Endothelial cell of umbilical vein (primary cell): ENCODE measurements around the gene TM2D1. TPM values are rescaled to one million over a fixed set of nuclear protein-coding genes. Genes with fewer than 3 reads are reported as not detected.
"Not testable (repeated sequence)": the region's sequence is repeated elsewhere in the genome, so short reads cannot be mapped to it uniquely, and the experiment has no call there.

Experiments
- BruUV-seq: library from RNA; stranded (reverse); fragments of 400-500 nt; replicated peaks from 2 replicates; lab custom pipeline; 2021; lab: Mats Ljungman, UMichigan
- CTCF ChIA-PET: fragments of 300-600, 350-600 bp; sonication (Branson Sonifier 250); formaldehyde crosslinking; loops from one replicate; lab custom pipeline; 2021; ENCODE audit warnings: antibody characterized with exemption, inconsistent platforms; lab: Charles Lee
- POLR2A ChIA-PET: fragments of 300-600, 350-600 bp; sonication (Branson Sonifier 250); formaldehyde crosslinking; loops from one replicate; lab custom pipeline; 2021; ENCODE audit warnings: antibody characterized with exemption, inconsistent platforms; lab: Charles Lee
- DNase-seq: peaks from one replicate; pipeline ENCODE4 v3.0.0-alpha.2; 2011; ENCODE audit warnings: low read depth, low spot score
- FAIRE-seq: peaks from 2 replicates; lab custom pipeline; 2011; peaks lifted over from hg19 to GRCh38; lab: Jason Lieb, UNC
- H2AFZ ChIP-seq: 2 replicates; pipeline ENCODE4 v1.6.0; 2012; ENCODE audit warnings: low read depth, low read length, control low read depth, inconsistent platforms
- H3K27ac ChIP-seq: 2 replicates; pipeline ENCODE4 v1.5.1; 2011; ENCODE audit warnings: low read depth, mild to moderate bottlenecking, control low read depth, low read length, moderate library complexity; ENCODE audit not compliant: insufficient read depth
- H3K27me3 ChIP-seq, 2 experiments: 2 replicates each; pipeline versions ENCODE4 v1.6.0 to v1.6.1; 2011; ENCODE audit warnings: low read length in 2 of 2, mixed read lengths in 1 of 2; ENCODE audit not compliant: control insufficient read depth in 2 of 2, insufficient read depth in 2 of 2
- H3K36me3 ChIP-seq, 2 experiments: 2 replicates in 1 of 2; 3 replicates in 1 of 2; pipeline ENCODE4 v1.5.1; 2011; ENCODE audit warnings: low read length in 2 of 2, mild to moderate bottlenecking in 1 of 2, moderate library complexity in 1 of 2; ENCODE audit not compliant: control insufficient read depth in 2 of 2, insufficient read depth in 2 of 2; ENCODE audit errors: extremely low read depth in 1 of 2
- H3K4me1 ChIP-seq: 3 replicates; pipeline ENCODE4 v1.5.1; 2011; ENCODE audit warnings: mild to moderate bottlenecking, low read length; ENCODE audit not compliant: control insufficient read depth, insufficient read depth; ENCODE audit errors: extremely low read depth
- H3K4me2 ChIP-seq: 2 replicates; pipeline ENCODE4 v1.6.1; 2011; ENCODE audit warnings: low read length, control low read depth, mixed read lengths; ENCODE audit not compliant: insufficient read depth
- H3K4me3 ChIP-seq, 3 experiments: fragments of 200-600 bp in 1 of 3; sonication (generic), shearing (Covaris generic) in 1 of 3; replicated peaks in 1 of 3; 2 replicates each; pipeline ENCODE4 v1.5.1; 2011 to 2016; ENCODE audit warnings: control low read depth in 3 of 3, low read length in 3 of 3, mild to moderate bottlenecking in 2 of 3, inconsistent platforms in 1 of 3, low read depth in 1 of 3, moderate library complexity in 1 of 3; ENCODE audit not compliant: insufficient read depth in 1 of 3
- H3K79me2 ChIP-seq: 2 replicates; pipeline ENCODE4 v1.6.0; 2012; ENCODE audit warnings: low read length, inconsistent platforms; ENCODE audit not compliant: control insufficient read depth, insufficient read depth
- H3K9ac ChIP-seq: replicated peaks from 2 replicates; pipeline ENCODE3; 2011; ENCODE audit warnings: low read length, control low read depth; ENCODE audit not compliant: insufficient read depth; ENCODE audit errors: extremely low read depth
- H3K9me1 ChIP-seq: replicated peaks from 3 replicates; pipeline ENCODE4 v1.6.0; 2011; ENCODE audit warnings: mild to moderate bottlenecking, low read length; ENCODE audit not compliant: control insufficient read depth, insufficient read depth; ENCODE audit errors: extremely low read depth
- H3K9me3 ChIP-seq: replicated peaks from 2 replicates; pipeline ENCODE4 v1.5.1; 2012; ENCODE audit warnings: low read length, inconsistent platforms; ENCODE audit not compliant: control insufficient read depth, insufficient read depth
- H4K20me1 ChIP-seq: replicated peaks from 2 replicates; pipeline ENCODE3; 2011; ENCODE audit warnings: mild to moderate bottlenecking, low read length; ENCODE audit not compliant: control insufficient read depth, insufficient read depth; ENCODE audit errors: extremely low read depth
- CTCF ChIP-seq, 2 donors: IDR thresholded peaks; 1 replicate in 1 of 2; 2 replicates in 1 of 2; pipeline ENCODE4 v1.5.1; 2011; ENCODE audit warnings: low read length in 2 of 2, mild to moderate bottlenecking in 2 of 2, moderate library complexity in 2 of 2, control low read depth in 1 of 2, inconsistent platforms in 1 of 2, low read depth in 1 of 2; ENCODE audit not compliant: insufficient read depth in 1 of 2; ENCODE audit errors: extremely low read depth in 1 of 2
- EZH2 ChIP-seq: IDR thresholded peaks from 2 replicates; pipeline ENCODE4 v1.6.1; 2012; ENCODE audit warnings: borderline replicate concordance, low read depth, mild to moderate bottlenecking, moderate library complexity, low read length, inconsistent platforms; ENCODE audit not compliant: severe bottlenecking
- FOS ChIP-seq: IDR thresholded peaks from 2 replicates; pipeline ENCODE4 v1.6.1; 2011; ENCODE audit warnings: mild to moderate bottlenecking, low read length, moderate library complexity, borderline replicate concordance; ENCODE audit not compliant: insufficient read depth
- GATA2 ChIP-seq: IDR thresholded peaks from 2 replicates; pipeline ENCODE4 v1.7.0; 2011; ENCODE audit warnings: low read depth, mild to moderate bottlenecking, moderate library complexity, mixed read lengths, low read length; ENCODE audit not compliant: insufficient read length, insufficient read depth
- JUN ChIP-seq: IDR thresholded peaks from 2 replicates; pipeline ENCODE4 v1.6.1; 2011; ENCODE audit warnings: borderline replicate concordance, low read depth; ENCODE audit not compliant: insufficient read length, insufficient read depth
- MAX ChIP-seq: IDR thresholded peaks from 2 replicates; pipeline ENCODE4 v1.6.1; 2011; ENCODE audit not compliant: insufficient read depth, insufficient read length
- MYC ChIP-seq: IDR thresholded peaks from one replicate; pipeline ENCODE4 v1.6.1; 2011; ENCODE audit warnings: mild to moderate bottlenecking, low read depth, low read length
- POLR2A ChIP-seq: IDR thresholded peaks from 2 replicates; pipeline ENCODE4 v1.6.1; 2012; ENCODE audit warnings: low read depth, mild to moderate bottlenecking, control low read depth, low read length
- dilution Hi-C: fragments of 300-500 bp; cut with MboI; formaldehyde crosslinking; loops from one replicate; pipeline ENCODE4 v1.15.0; 2019; ENCODE audit warnings: low sequenced_read_pairs; ENCODE audit not compliant: extremely low pct_ligation_motif_present
- intact Hi-C: fragments of 100-400 bp; cut with micrococcal nuclease; formaldehyde crosslinking; loops from one replicate; pipeline ENCODE4 v1.10.0; 2022
- polyA plus RNA-seq, 4 experiments: library from polyadenylated mRNA; depleted of rRNA in 3 of 4; stranded (reverse) in 3 of 4; unstranded in 1 of 4; fragments of >200 nt; gene quantifications; 2 replicates each; pipeline versions ENCODE4 v1.2.1 to v1.2.3, GENCODE V29; 2011 to 2012; ENCODE audit warnings: missing spikeins in 1 of 4
- total RNA-seq: library from RNA; stranded (reverse); gene quantifications from 2 replicates; pipeline ENCODE4 v1.2.3, GENCODE V29; 2021

The TM2D1 gene
- total and polyA plus RNA-seq, 2 donors (not counting 3 experiments of a cell fraction or from before 2014, with no cell fraction given) = 37.5 to 50.0 TPM

- no peaks in the 10 kb centered on the region for H3K9me1 ChIP-seq
- DNase-seq (no peak), FAIRE-seq (no peak)
- no peaks in the 10 kb centered on the region for H4K20me1 ChIP-seq
- no peaks in the 10 kb centered on the region for H3K9me3 ChIP-seq
- H3K27me3 ChIP-seq = no peaks in the 10 kb centered on the region
- intact Hi-C loops = loop anchor here (1.0 kb wide), 1 partner anchor 38 kb away; no protein-coding TSS in a partner anchor
- ChIA-PET CTCF (interaction anchor here (1.0 kb wide), 1 partner anchor 81 kb away, joined by 3 read pairs; no protein-coding TSS in a partner anchor), POLR2A (interaction anchor here (0.7 kb wide), 2 partner anchors 12 to 38 kb away, joined by 3 to 4 read pairs; no protein-coding TSS in a partner anchor)
- H3K4me3 ChIP-seq = no peak overlapping the region
- H3K79me2 ChIP-seq = no peaks in the 10 kb centered on the region
- no peak overlapping the region for H3K4me2 ChIP-seq
- no TSS peak for BruUV-seq
- no peaks in the 10 kb centered on the region for H3K36me3 ChIP-seq
- H2AFZ ChIP-seq = no peak overlapping the region
- no peak overlapping the region for H3K9ac ChIP-seq
- dilution Hi-C loops = no loop called here
- TF ChIP-seq FOS (no peak), EZH2 (no peak), CTCF (IDR thresholded peaks at IDR 0.05; ENCODE audit: extremely low read depth in 1 of 2, insufficient read depth in 1 of 2, low read depth in 1 of 2, low read length in 2 of 2) (no peak), JUN (no peak), GATA2 (no peak), MYC (no peak), POLR2A (no peak), MAX (no peak)
- no peak overlapping the region for H3K27ac ChIP-seq
- H3K4me1 ChIP-seq = no peaks in the 10 kb centered on the region
Measured at GRCh38 chr1:61732726-61733125, 7.8 kb upstream of the TM2D1 start.

- H3K27ac ChIP-seq, H3K4me1 ChIP-seq, intact Hi-C loops, FAIRE-seq, H4K20me1 ChIP-seq, POLR2A ChIA-PET, H3K27me3 ChIP-seq, H3K9me1 ChIP-seq, dilution Hi-C loops, CTCF ChIA-PET, H3K36me3 ChIP-seq, DNase-seq, H3K79me2 ChIP-seq, H3K9me3 ChIP-seq, BruUV-seq, H3K4me2 ChIP-seq, H2AFZ ChIP-seq, H3K9ac ChIP-seq, H3K4me3 ChIP-seq: not testable (repeated sequence)
Measured at GRCh38 chr1:61730679-61731078, 5.7 kb upstream of the TM2D1 start.
